NCI-H1048 (cell line): ENCODE data around the gene BDP1.
"Not testable (repeated sequence)": the region's sequence is repeated elsewhere in the genome, so short reads cannot be mapped to it uniquely, and the experiment has no call there.

Experiments
- DNase-seq: peaks from one replicate; lab custom pipeline; 2025; lab: John Stamatoyannopoulos, UW

Gene BDP1

GRCh38 chr5:71460693-71461092 is 5.2 kb downstream of the BDP1 start:
- DNase-seq, result no peak

GRCh38 chr5:71461360-71461759 is 5.9 kb downstream of the BDP1 start:
- DNase-seq, result no peak

DNA sequence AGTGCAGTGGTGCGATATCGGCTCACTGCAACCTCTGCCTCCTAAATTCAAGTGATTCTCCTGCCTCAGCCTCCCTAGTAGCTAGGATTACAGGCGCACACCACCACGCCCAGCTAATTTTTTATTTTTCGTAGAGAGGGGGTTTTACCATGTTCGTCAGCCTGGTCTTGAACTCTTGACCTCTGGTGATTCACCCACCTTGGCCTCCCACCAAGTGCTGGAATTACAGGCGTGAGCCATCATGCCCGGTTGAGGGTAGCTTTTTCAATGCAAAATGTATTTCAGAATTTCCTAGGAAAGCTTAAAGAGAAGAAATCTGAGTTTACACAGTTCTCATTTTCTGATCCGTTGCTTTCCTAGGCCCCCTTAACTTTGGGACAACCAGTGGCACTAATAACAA is 15.7 kb downstream of the BDP1 start:
- DNase-seq, result no peak

DNA sequence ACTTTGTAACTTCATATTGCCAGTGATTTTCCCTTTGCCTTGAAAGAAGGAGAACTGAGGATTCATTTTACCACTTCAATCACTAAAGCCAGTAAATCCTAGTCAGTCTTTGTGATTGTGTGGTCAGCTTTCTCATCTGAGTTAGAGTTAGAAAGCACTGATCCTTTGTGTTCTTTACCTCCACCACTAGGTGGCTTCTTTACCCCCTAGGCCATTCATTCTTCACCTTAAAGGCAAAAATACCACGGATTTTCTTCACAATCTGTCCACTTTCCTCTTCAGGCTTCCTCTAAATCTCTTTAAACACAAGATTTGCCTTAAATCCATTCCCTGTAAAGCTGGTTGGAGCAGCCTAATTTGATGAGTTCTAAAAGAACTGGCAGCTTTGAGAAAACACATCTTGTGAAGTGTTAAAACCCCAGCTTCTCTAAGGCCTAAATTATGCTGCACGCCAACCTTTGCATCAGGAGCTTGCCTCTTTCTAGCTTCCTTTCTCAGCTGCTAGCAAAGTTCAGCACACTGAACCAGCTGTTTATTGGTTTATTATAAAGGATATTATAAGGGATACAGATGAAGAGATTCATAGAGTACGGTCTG is 20.4 kb downstream of the BDP1 start:
- DNase-seq, result no peak

DNA sequence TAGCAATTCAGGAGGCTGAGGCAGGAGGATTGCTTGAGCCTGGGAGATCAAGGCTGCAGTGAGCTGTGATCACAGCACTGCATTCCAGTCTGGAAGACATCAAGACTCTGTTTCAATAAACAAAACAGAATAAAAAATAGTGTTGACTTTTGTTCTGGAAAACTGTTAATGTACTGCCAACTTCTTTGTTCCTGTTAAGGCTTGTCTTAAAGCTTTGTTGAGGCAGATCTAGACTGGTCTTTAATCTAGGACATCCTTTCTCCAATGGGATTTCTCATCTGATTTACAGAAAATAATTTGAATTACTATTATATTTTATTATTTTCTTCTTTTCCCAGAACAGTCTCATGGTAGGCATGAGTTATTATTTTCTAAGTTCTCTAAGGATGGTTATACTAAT is 26.0 kb downstream of the BDP1 start:
- no peak for DNase-seq

- no peak for DNase-seq
Measured at GRCh38 chr5:71482132-71482531, 26.7 kb downstream of the BDP1 start.

- DNase-seq, result no peak
Measured at GRCh38 chr5:71483355-71483754, 27.9 kb downstream of the BDP1 start.

DNA sequence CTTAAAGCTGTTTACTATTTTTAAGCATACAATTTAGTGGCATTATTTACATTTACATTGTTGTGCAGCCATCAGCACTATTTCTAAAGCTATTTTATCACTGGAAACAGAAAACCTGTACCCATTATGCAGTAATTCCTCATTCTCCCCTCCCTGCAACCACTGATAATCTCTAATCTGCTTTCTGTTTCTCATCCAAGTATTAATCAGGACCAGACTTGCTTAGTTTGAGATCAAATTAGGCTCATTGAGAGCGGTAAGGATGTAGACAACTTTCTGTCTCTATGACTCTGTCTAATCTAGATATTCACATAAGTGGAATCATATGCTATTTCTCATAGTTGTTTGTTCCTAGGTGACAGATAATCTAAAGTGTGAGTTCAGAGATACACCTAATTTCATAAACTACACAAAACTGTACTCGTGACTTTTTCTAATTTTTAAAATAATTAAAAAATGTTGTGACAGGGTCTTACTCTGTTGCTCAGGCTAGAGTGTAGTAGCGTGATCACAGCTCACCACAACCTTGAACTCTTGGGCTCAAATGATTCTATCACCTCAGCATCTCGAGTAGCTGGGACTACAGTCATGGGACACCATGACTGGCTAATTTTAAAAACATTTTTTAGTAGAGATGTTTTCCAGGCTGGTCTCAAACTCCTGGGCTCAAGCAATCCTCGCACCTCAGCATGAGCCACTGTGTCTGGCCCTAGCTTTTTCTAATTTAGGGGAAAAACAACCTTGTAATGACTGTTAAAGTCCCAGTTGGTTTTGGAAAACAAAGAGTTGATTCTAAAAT is 37.6 kb downstream of the BDP1 start:
- DNase-seq, result no peak

DNA sequence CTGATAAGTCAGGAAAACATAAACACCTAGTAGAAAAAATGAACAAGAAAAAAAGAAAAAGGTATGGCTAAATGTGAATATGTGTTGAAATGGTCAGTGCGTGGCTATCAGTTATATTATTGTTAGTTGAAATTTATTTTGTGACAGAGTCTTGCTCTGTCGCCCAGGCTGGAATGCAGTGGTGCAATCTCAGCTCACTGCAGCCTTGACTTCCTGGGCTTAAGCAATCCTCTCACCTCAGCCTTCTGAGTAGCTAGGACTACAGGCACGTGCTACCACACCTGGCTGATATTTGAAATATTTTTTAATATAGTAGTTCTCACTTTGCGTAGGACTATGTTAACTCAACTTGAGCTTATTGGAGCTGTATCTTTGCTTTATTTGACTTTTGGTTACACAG is 38.8 kb downstream of the BDP1 start:
- DNase-seq, result not testable (repeated sequence)

GRCh38 chr5:71498756-71499155 is 43.3 kb downstream of the BDP1 start:
- DNase-seq, result not testable (repeated sequence)

DNA sequence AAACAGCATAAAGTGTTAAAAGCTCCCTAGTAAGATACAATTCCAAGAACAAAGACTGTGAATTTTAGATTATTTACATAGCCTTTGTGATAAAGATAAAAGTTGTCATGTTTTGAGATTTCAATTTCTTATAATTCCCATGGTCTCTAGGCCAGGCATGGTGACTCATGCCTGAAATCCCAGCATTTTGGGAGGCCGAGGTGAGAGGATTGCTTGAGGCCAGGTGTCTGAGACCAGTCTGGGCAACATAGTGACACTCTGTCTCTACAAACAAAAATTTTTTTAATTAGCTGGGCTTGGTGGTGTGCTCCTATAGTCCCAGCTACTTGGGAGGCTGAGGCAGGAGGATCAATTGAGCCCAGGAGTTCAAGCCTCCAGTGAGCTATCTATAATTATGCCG is 48.1 kb downstream of the BDP1 start:
- no peak for DNase-seq

DNA sequence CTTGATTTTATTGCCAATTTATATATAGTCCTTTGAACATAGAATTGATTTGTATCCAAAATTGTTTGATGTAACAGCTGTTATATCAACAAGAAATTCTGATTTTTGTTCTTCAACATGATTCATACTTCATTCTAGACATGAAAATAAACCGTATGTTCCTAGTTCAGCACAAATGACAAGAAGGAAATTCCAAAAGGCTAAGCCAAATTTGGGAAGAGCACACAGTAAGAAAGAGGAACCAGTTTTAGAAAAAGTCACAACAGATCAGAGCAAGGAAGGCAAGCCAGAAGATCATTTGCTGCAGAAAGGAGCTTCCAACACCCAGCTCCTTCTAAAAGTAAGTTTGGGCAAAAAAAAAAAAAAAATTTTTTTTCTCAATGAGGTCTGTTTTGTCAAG is 66.7 kb downstream of the BDP1 start:
- no peak for DNase-seq

- DNase-seq, result not testable (repeated sequence)
Measured at GRCh38 chr5:71525611-71526010, 70.2 kb downstream of the BDP1 start.

DNA sequence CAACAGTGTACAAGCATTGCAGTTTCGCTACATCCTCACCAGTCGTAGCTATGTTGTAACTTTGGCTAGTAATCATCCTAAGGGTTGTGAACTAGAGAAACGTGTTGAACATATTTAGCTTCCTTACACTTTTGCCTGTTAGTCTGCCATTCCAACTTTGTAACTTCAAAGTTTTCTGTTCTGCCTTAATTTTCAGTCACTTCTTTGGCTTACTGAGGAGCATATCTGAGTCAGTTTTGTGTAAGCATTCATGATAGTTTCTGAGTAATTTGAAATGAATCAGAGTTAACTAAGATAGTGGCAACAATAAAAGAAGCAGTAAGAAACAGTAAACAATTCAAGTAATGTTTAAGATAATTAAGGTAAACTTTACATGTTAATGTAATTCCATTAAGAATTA is 72.8 kb downstream of the BDP1 start:
- no peak for DNase-seq

DNA sequence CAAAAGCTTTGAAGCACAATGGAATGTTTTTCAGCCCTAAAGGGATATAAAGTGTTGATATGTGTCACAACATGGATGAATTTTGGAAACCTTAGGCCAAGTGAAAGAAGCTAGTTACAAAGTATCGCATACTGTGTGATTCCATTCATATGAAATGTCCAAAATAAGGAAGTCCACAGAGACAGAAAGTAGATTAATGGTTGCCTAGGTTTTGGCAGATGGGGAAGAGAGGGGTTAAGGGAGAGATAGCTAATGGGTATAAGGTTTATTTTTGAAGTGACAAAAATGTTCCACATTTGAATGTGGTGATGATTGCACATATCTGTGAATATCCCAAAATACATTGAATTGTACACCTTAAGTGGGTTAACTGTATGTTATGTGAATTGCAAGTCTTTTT is 74.2 kb downstream of the BDP1 start:
- no peak for DNase-seq

GRCh38 chr5:71533142-71533541 is 77.7 kb downstream of the BDP1 start:
- no peak for DNase-seq

- DNase-seq, result no peak
Measured at GRCh38 chr5:71533615-71534014, 78.2 kb downstream of the BDP1 start.

DNA sequence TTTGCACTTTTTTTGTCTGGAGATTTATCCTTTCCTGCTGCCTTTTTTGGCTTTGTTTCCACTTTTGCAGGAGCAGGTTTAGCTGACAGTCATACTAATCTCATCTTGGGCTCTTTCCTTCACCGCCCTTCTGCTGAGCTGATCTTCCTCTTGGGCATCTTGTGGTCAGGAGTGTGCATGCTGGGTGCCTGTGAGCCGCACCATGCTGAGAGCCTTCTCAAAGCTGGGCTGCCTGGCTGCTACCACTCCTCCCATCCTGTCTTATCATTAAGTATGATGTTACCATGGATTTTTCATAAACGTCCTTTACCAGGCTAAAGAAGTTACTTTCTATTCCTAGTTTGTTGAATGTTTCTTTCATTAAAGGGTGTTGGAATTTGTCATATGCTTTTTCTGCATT is 82.2 kb downstream of the BDP1 start:
- no peak for DNase-seq

- not testable (repeated sequence) for DNase-seq
Measured at GRCh38 chr5:71550885-71551284, 95.4 kb downstream of the BDP1 start.

GRCh38 chr5:71551582-71551981 is 96.1 kb downstream of the BDP1 start:
- not testable (repeated sequence) for DNase-seq

DNA sequence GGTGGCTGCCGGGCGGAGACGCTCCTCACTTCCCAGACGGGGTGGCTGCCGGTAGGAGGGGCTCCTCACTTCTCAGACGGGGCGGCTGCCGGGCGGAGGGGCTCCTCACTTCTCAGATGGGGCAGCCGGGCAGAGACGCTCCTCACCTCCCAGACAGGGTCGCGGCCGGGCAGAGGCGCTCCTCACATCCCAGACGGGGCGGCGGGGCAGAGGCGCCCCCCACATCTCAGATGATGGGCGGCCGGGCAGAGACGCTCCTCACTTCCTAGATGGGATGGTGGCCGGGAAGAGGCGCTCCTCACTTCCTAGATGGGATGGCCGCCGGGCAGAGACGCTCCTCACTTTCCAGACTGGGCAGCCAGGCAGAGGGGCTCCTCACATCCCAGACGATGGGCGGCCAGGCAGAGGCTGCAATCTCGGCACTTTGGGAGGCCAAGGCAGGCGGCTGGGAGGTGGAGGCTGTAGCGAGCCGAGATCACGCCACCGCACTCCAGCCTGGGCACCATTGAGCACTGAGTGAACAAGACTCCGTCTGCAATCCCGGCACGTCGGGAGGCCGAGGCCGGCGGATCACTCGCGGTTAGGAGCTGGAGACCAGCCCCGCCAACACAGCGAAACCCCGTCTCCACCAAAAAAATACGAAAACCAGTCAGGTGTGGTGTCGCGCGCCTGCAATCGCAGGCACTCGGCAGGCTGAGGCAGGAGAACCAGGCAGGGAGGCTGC is 96.7 kb downstream of the BDP1 start:
- not testable (repeated sequence) for DNase-seq

- no peak for DNase-seq
Measured at GRCh38 chr5:71563161-71563560, 107.7 kb downstream of the BDP1 start.

- DNase-seq, result no peak
Measured at GRCh38 chr5:71564895-71565294, 109.4 kb downstream of the BDP1 start.
